GM12878 (cell line): ENCODE data around the gene RBM48. TPM values are rescaled to one million over a fixed set of nuclear protein-coding genes. Genes with fewer than 3 reads are reported as not detected.
A peak's percentile ranks its signal among the peaks of the same experiment; 100 is the strongest.

Experiments
- ATAC-seq: fragments of 200-7000 bp; cut with Tn5 transposase; 3 replicates; pipeline ENCODE4 v1.9.1; 2020; ENCODE audit warnings: mild to moderate bottlenecking, moderate library complexity
- BruUV-seq: library from RNA; stranded (reverse); fragments of 400-500 nt; replicated peaks from 2 replicates; lab custom pipeline; 2021; lab: Mats Ljungman, UMichigan
- CTCF ChIA-PET: fragments of 300-600 bp; sonication (Branson Sonifier 250); formaldehyde crosslinking; extraction: SDS; loops from one replicate; lab custom pipeline; 2021; ENCODE audit warnings: inconsistent platforms; lab: Yijun Ruan, JAX
- POLR2A ChIA-PET: fragments of 350-600 bp; formaldehyde crosslinking; extraction: SDS; loops from one replicate; lab custom pipeline; 2021; ENCODE audit warnings: inconsistent platforms; lab: Charles Lee
- RAD21 ChIA-PET: fragments of 300-600 bp; sonication (Branson Sonifier 250); formaldehyde crosslinking; loops from one replicate; lab custom pipeline; 2023; ENCODE audit warnings: antibody characterized with exemption; ENCODE audit not compliant: unreplicated experiment; lab: Charles Lee
- SMC1A ChIA-PET: fragments of 300-600 bp; sonication (Branson Sonifier 250); formaldehyde crosslinking; loops from one replicate; lab custom pipeline; 2023; ENCODE audit not compliant: unreplicated experiment, uncharacterized antibody; lab: Charles Lee
- DNase-seq: peaks from one replicate; pipeline ENCODE4 v3.0.0-alpha.2; 2011; ENCODE audit warnings: low read depth, low spot score
- FAIRE-seq: peaks from 3 replicates; lab custom pipeline; 2011; peaks lifted over from hg19 to GRCh38; lab: Jason Lieb, UNC
- H2AFZ ChIP-seq: 2 replicates; pipeline ENCODE4 v1.6.0; 2011; ENCODE audit warnings: low read depth, low read length, control low read depth; ENCODE audit not compliant: control insufficient read depth
- H3K27ac ChIP-seq: 2 replicates; pipeline ENCODE4 v1.5.1; 2011; ENCODE audit warnings: control low read depth; ENCODE audit not compliant: control insufficient read depth, insufficient read depth
- H3K27me3 ChIP-seq, 2 experiments: replicated peaks in 1 of 2; 2 replicates each; pipeline versions ENCODE4 v1.6.0 to v1.6.1; 2011; ENCODE audit warnings: low read length in 1 of 2; ENCODE audit not compliant: control insufficient read depth in 2 of 2, insufficient read depth in 2 of 2
- H3K36me3 ChIP-seq, 2 experiments: 2 replicates each; pipeline ENCODE4 v1.5.1; 2011; ENCODE audit warnings: low read length in 1 of 2; ENCODE audit not compliant: control insufficient read depth in 2 of 2, insufficient read depth in 2 of 2
- H3K4me1 ChIP-seq: 2 replicates; pipeline ENCODE4 v1.6.1; 2011; ENCODE audit warnings: mild to moderate bottlenecking, low read length, moderate library complexity, mixed read lengths; ENCODE audit not compliant: control insufficient read depth, insufficient read depth
- H3K4me2 ChIP-seq: 2 replicates; pipeline ENCODE4 v1.6.0; 2011; ENCODE audit warnings: control low read depth; ENCODE audit not compliant: control insufficient read depth, insufficient read depth
- H3K4me3 ChIP-seq: fragments of 200-600 bp; sonication (generic); 2 replicates; pipeline ENCODE4 v1.5.1; 2016
- H3K79me2 ChIP-seq: 2 replicates; pipeline ENCODE4 v1.6.0; 2011; ENCODE audit warnings: low read length; ENCODE audit not compliant: control insufficient read depth, insufficient read depth
- H3K9ac ChIP-seq: 2 replicates; pipeline ENCODE4 v1.8.0; 2011; ENCODE audit warnings: low read length, control low read depth, mixed read lengths; ENCODE audit not compliant: control insufficient read depth, insufficient read depth
- H3K9me3 ChIP-seq: replicated peaks from 3 replicates; pipeline ENCODE4 v1.5.1; 2011; ENCODE audit warnings: mild to moderate bottlenecking, low read length; ENCODE audit not compliant: control insufficient read depth, insufficient read depth
- H4K20me1 ChIP-seq: 2 replicates; pipeline ENCODE4 v1.6.0; 2011; ENCODE audit not compliant: control insufficient read depth, insufficient read depth
- BHLHE40 ChIP-seq, 2 experiments: fragments of 450-650 bp in 1 of 2; IDR thresholded peaks; 2 replicates each; pipeline ENCODE4 v1.6.1; 2011 to 2017; ENCODE audit warnings: low read depth in 2 of 2, borderline replicate concordance in 1 of 2, improper control_type of control experiment in 1 of 2, low read length in 1 of 2, mild to moderate bottlenecking in 1 of 2
- ESRRA ChIP-seq: IDR thresholded peaks from 2 replicates; pipeline ENCODE4 v1.6.1; 2012; ENCODE audit warnings: mild to moderate bottlenecking, low read length, improper control_type of control experiment
- EZH2 ChIP-seq: IDR thresholded peaks from 2 replicates; pipeline ENCODE4 v1.6.1; 2012; ENCODE audit warnings: low read depth, mild to moderate bottlenecking, control low read depth, inconsistent platforms, low read length, borderline replicate concordance; ENCODE audit not compliant: control insufficient read depth
- LARP7 ChIP-seq: fragments of 450-650 bp; IDR thresholded peaks from 2 replicates; pipeline ENCODE4 v1.6.1; 2017; ENCODE audit warnings: mild to moderate bottlenecking
- MEF2A ChIP-seq: IDR thresholded peaks from 2 replicates; pipeline ENCODE4 v1.6.1; 2011; ENCODE audit warnings: low read depth, mild to moderate bottlenecking, low read length, moderate library complexity; ENCODE audit not compliant: insufficient read depth
- POLR2AphosphoS5 ChIP-seq: IDR thresholded peaks from 2 replicates; pipeline ENCODE4 v1.6.1; 2011; ENCODE audit warnings: mild to moderate bottlenecking, low read length, inconsistent platforms
- TARDBP ChIP-seq: IDR thresholded peaks from 2 replicates; pipeline ENCODE4 v1.6.1; 2016; ENCODE audit warnings: borderline replicate concordance
- WRNIP1 ChIP-seq: IDR thresholded peaks from 2 replicates; pipeline ENCODE4 v1.6.1; 2011; ENCODE audit warnings: low read depth, low read length, improper control_type of control experiment, borderline replicate concordance
- ZNF274 ChIP-seq: IDR thresholded peaks from one replicate; pipeline ENCODE4 v1.8.0; 2011; ENCODE audit not compliant: insufficient read length, insufficient read depth
- WGBS: methylation state at CpG from one replicate; pipeline ENCODE4 v1.1.6; 2016; ENCODE audit warnings: low lambda C conversion rate; ENCODE audit not compliant: insufficient replicate concordance, insufficient coverage; ENCODE audit errors: missing lambda C conversion rate; 5-methylcytosine and 5-hydroxymethylcytosine counted together
- in situ Hi-C: fragments of 300-500 bp; cut with MboI; formaldehyde crosslinking; loops from 9 replicates; pipeline ENCODE4 v1.14.3; 2018; ENCODE audit warnings: mixed read lengths
- intact Hi-C: fragments of 100-400 bp; cut with micrococcal nuclease; formaldehyde crosslinking; loops from one replicate; pipeline ENCODE4 v1.14.2; 2022; ENCODE audit not compliant: unreplicated experiment
- polyA plus RNA-seq, 11 experiments: library from polyadenylated mRNA; depleted of rRNA in 4 of 11; unstranded in 6 of 11; stranded (reverse) in 5 of 11; fragments of >200 nt; fragmentation: Nextera tagmentation in 4 of 11; fragmentation: Illumina TruSeq in 1 of 11; extraction: Ambion mirVana in 4 of 11; extraction: Trizol in 1 of 11; gene quantifications; 1 replicate in 1 of 11; 2 replicates in 10 of 11; pipeline versions ENCODE4 v1.2.1 to v1.2.3, GENCODE V29; 2011 to 2016; ENCODE audit warnings: inconsistent platforms in 2 of 11, missing spikeins in 2 of 11, low read depth in 1 of 11
- total RNA-seq, 4 experiments: library from RNA; depleted of rRNA in 3 of 4; stranded (reverse); fragments of >200 nt in 3 of 4; fragmentation: Illumina TruSeq in 1 of 4; extraction: Trizol in 1 of 4; gene quantifications; 2 replicates each; pipeline versions ENCODE4 v1.2.1 to v1.2.3, GENCODE V29; 2013 to 2021
- TF ChIP-seq, protein P1 (sequence below): IDR thresholded peaks from 2 replicates; pipeline ENCODE4 v1.6.1; 2012; ENCODE audit warnings: low read depth, low read length, improper control_type of control experiment
- TF ChIP-seq, protein P2 (sequence below): IDR thresholded peaks from 2 replicates; pipeline ENCODE4 v1.6.1; 2011; ENCODE audit warnings: low read depth, low read length, improper control_type of control experiment, borderline replicate concordance
- TF ChIP-seq, protein P3 (sequence below): fragments of 450-650 bp; IDR thresholded peaks from 2 replicates; pipeline ENCODE4 v1.6.1; 2017; ENCODE audit warnings: mild to moderate bottlenecking
- TF ChIP-seq, protein P4 (sequence below): fragments of 450-650 bp; IDR thresholded peaks from 2 replicates; pipeline ENCODE4 v1.6.1; 2017; ENCODE audit warnings: mild to moderate bottlenecking, moderate library complexity

Gene RBM48
- total and polyA plus RNA-seq, 10 of the 15 experiments (the other 5 are each of a cell fraction or from before 2014, with no cell fraction given) = 8.5 to 14.7 (median 11.6) TPM

DNA sequence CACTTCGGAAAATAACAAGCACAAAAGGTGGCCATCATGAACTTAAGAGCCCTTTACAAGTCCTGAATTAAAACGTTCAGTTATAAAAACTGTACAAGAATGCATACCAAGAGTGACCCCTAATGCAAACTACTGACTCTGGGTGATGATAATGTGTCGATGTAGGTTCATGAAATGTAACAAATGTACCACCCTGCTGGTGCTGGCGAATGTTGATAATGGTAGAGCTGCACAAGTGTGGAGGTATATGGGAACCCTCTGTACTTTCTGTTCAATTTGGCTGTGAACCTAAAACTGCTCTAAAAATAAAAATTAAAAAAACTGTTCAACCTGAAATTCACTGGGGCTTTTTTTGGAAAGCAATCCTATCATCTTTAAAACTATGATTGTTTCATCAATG, 58.2 kb downstream of the RBM48 start:
- CTCF ChIA-PET = no interaction called here
- DNase-seq = no peak
- POLR2A ChIA-PET = no interaction called here
- intact Hi-C loops = loop anchor here (5.0 kb wide), 1 partner anchor 645 kb away; the partner anchor contains the start of gene AKAP9
- SMC1A ChIA-PET = no interaction called here
- Histone ChIP-seq H3K36me3 (peaks cover 0 to under 1% of the 10 kb centered on the region in 2 experiments; a peak in 1 of 4 replicates), H3K4me3 (peak overlapping the region; percentile 48; the same call in 1 of the 2 replicates), H3K4me2 (peak overlapping the region; percentile 39), H2AFZ (no peak overlapping the region), H3K27me3 (no peaks in the 10 kb centered on the region), H3K27ac (no peak overlapping the region), H3K4me1 (peaks cover 10% of the 10 kb centered on the region; the same call in 1 of the 2 replicates), H3K9ac (no peak overlapping the region), H4K20me1 (no peaks in the 10 kb centered on the region), H3K79me2 (peaks cover 79% of the 10 kb centered on the region), H3K9me3 (peaks cover 6% of the 10 kb centered on the region)
- RAD21 ChIA-PET = no interaction called here
- in situ Hi-C loops = no loop called here
- FAIRE-seq = no peak
- BruUV-seq = no TSS peak
- 59% methylated on average over 4 of the region's 4 CpGs for WGBS
- no peak for ATAC-seq
- TF ChIP-seq, protein P1, sequence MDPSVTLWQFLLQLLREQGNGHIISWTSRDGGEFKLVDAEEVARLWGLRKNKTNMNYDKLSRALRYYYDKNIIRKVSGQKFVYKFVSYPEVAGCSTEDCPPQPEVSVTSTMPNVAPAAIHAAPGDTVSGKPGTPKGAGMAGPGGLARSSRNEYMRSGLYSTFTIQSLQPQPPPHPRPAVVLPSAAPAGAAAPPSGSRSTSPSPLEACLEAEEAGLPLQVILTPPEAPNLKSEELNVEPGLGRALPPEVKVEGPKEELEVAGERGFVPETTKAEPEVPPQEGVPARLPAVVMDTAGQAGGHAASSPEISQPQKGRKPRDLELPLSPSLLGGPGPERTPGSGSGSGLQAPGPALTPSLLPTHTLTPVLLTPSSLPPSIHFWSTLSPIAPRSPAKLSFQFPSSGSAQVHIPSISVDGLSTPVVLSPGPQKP = no peak
- TF ChIP-seq, protein P2, sequence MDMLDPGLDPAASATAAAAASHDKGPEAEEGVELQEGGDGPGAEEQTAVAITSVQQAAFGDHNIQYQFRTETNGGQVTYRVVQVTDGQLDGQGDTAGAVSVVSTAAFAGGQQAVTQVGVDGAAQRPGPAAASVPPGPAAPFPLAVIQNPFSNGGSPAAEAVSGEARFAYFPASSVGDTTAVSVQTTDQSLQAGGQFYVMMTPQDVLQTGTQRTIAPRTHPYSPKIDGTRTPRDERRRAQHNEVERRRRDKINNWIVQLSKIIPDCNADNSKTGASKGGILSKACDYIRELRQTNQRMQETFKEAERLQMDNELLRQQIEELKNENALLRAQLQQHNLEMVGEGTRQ = no peak
- TF ChIP-seq ESRRA (no peak), POLR2AphosphoS5 (no peak), MEF2A (no peak), ZNF274 (no peak), WRNIP1 (no peak), BHLHE40 (IDR thresholded peaks at IDR 0.05; ENCODE audit: borderline replicate concordance in 1 of 2, low read depth in 2 of 2, low read length in 1 of 2) (no peak), EZH2 (no peak), LARP7 (no peak), TARDBP (no peak)
- TF ChIP-seq, protein P3, sequence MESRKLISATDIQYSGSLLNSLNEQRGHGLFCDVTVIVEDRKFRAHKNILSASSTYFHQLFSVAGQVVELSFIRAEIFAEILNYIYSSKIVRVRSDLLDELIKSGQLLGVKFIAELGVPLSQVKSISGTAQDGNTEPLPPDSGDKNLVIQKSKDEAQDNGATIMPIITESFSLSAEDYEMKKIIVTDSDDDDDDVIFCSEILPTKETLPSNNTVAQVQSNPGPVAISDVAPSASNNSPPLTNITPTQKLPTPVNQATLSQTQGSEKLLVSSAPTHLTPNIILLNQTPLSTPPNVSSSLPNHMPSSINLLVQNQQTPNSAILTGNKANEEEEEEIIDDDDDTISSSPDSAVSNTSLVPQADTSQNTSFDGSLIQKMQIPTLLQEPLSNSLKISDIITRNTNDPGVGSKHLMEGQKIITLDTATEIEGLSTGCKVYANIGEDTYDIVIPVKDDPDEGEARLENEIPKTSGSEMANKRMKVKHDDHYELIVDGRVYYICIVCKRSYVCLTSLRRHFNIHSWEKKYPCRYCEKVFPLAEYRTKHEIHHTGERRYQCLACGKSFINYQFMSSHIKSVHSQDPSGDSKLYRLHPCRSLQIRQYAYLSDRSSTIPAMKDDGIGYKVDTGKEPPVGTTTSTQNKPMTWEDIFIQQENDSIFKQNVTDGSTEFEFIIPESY = no peak
- TF ChIP-seq, protein P4, sequence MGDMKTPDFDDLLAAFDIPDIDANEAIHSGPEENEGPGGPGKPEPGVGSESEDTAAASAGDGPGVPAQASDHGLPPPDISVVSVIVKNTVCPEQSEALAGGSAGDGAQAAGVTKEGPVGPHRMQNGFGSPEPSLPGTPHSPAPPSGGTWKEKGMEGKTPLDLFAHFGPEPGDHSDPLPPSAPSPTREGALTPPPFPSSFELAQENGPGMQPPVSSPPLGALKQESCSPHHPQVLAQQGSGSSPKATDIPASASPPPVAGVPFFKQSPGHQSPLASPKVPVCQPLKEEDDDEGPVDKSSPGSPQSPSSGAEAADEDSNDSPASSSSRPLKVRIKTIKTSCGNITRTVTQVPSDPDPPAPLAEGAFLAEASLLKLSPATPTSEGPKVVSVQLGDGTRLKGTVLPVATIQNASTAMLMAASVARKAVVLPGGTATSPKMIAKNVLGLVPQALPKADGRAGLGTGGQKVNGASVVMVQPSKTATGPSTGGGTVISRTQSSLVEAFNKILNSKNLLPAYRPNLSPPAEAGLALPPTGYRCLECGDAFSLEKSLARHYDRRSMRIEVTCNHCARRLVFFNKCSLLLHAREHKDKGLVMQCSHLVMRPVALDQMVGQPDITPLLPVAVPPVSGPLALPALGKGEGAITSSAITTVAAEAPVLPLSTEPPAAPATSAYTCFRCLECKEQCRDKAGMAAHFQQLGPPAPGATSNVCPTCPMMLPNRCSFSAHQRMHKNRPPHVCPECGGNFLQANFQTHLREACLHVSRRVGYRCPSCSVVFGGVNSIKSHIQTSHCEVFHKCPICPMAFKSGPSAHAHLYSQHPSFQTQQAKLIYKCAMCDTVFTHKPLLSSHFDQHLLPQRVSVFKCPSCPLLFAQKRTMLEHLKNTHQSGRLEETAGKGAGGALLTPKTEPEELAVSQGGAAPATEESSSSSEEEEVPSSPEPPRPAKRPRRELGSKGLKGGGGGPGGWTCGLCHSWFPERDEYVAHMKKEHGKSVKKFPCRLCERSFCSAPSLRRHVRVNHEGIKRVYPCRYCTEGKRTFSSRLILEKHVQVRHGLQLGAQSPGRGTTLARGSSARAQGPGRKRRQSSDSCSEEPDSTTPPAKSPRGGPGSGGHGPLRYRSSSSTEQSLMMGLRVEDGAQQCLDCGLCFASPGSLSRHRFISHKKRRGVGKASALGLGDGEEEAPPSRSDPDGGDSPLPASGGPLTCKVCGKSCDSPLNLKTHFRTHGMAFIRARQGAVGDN = no peak
